ENCODE measurements around the gene RNF157.

The RNF157 gene

DNA sequence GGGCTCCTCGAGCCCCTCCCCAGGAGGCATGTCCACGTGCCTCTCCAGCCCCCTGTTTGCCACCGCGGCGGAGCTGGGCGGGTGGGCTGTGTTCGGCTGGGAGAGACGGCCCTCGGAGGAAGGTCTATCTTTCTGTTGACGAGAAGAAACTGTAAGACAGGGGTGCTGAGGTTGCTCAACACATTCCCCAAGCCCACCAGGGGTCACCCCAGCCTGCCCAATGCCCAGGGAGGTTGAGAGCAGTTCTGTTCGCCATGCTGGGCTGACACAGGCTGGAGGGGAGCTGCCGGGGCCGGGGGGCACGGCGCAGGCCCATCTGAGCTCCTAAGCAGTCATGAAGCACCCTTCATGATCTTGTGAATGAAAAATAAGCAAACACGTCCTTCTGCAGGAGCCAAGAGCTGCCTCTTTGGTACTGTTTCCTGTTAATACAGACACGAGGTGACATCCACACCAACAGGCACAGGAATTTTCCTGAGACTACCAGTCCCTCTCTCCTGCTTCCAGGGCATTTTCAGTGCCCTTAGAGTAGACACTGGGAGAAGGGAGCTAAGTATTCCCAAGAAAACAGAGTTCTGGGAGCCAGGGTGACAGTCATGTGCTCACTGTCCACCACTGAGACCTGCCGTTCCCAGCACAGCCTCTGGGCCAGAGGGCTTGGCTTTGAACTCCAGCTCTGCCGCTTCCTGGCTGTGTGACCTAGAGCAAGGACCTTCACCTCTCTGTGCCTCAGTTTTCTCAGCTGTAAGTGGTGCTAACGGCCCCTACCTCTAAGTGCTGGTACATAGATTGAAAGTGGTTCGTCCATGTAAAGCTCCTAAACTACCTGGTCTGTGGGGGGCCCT is 34.0 kb upstream of the RNF157 start:
- DNase-seq (ENCODE audit: low read depth), result no peak
- H3K4me3 ChIP-seq (ENCODE audit: control insufficient read depth, low read depth, low read length), result no peak overlapping the region
- TF ChIP-seq, protein P1, sequence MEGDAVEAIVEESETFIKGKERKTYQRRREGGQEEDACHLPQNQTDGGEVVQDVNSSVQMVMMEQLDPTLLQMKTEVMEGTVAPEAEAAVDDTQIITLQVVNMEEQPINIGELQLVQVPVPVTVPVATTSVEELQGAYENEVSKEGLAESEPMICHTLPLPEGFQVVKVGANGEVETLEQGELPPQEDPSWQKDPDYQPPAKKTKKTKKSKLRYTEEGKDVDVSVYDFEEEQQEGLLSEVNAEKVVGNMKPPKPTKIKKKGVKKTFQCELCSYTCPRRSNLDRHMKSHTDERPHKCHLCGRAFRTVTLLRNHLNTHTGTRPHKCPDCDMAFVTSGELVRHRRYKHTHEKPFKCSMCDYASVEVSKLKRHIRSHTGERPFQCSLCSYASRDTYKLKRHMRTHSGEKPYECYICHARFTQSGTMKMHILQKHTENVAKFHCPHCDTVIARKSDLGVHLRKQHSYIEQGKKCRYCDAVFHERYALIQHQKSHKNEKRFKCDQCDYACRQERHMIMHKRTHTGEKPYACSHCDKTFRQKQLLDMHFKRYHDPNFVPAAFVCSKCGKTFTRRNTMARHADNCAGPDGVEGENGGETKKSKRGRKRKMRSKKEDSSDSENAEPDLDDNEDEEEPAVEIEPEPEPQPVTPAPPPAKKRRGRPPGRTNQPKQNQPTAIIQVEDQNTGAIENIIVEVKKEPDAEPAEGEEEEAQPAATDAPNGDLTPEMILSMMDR (IDR thresholded peaks at IDR 0.05; ENCODE audit: control insufficient read depth, insufficient read depth, low read depth, low read length, missing control alignments), result no peak

DNA sequence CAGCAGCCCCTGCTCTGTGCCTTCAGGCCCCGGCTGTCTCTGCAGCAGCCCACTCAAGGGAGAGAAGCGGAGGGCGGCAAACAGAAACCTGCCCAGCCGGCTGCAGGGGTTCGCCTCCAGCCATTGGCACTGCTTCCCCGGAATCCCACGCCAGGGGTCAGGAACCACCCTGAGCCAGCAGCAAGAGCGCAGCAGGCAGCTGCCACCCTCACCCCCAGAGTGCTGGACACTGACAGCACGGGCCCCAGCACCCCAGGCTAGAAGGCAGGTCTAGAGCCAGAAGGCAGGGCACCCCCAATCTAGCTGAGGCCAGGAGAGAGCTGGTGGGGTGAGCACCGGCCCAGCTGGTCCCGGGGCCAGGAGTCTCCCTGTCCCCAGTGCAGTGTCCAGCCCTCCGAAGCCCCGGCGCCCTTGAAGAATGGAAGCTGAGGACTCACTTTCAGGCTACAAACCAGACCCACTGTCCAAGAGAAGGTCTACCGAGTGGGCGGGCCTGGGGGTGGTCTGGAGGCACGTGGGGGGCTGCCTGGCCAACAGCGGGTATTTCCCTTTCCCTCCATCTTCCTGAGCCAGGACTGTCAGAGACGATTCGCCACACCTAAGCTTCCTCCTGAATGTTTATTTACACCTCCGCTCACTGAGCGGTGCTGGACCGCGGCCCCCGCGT is 33.3 kb upstream of the RNF157 start:
- TF ChIP-seq, protein P1 (IDR thresholded peaks at IDR 0.05; ENCODE audit: control insufficient read depth, insufficient read depth, low read depth, low read length, missing control alignments), result no peak
- no peak for DNase-seq (ENCODE audit: low read depth)
- no peak overlapping the region for H3K4me3 ChIP-seq (ENCODE audit: control insufficient read depth, low read depth, low read length)

DNA sequence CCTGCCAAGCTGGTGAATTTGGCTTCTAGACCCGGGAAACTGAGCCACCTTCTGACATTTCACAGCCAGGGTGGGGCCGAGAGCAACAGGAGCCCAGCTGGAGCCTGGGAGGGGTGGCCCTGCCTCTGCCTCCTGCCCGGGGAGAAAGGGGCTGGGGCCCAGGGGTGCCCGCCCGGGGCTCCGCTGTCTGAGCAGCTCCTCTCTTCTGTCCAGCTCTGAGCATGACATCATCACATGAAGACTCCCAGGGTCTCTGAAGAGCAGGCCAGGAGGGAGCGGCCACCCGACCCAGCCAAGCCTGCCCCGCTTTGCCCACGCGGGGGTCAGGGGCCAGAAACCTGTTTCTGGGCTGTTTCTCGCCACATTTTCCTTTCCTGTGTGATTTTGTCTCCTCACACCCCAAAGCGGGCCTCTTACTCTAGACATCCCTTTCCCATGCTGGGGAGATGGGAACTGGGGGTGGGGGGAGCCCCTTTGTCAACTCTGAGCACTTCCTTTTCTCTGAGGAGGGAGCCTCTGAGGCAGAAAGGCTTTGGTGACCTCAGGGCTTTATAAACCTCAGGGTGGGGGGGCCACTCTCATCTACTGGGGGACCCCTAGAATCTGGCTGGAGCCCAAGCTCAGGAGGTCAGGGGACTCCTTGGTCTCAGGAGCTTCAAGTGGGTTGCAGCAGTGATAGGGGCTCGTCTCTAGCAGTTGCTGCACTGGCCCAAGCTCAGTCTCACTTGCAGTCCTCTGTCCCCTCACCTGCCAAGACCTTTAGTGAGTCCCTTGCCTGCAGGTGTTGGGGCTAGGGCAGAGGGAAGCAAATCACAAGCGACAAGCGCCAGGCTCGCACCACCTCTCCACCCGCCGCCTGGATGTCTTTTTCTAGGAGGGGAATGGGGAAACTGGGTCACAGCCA is 32.5 kb upstream of the RNF157 start:
- TF ChIP-seq, protein P1 (IDR thresholded peaks at IDR 0.05; ENCODE audit: control insufficient read depth, insufficient read depth, low read depth, low read length, missing control alignments), result no peak
- H3K4me3 ChIP-seq (ENCODE audit: control insufficient read depth, low read depth, low read length), result no peak overlapping the region
- no peak for DNase-seq (ENCODE audit: low read depth)

DNA sequence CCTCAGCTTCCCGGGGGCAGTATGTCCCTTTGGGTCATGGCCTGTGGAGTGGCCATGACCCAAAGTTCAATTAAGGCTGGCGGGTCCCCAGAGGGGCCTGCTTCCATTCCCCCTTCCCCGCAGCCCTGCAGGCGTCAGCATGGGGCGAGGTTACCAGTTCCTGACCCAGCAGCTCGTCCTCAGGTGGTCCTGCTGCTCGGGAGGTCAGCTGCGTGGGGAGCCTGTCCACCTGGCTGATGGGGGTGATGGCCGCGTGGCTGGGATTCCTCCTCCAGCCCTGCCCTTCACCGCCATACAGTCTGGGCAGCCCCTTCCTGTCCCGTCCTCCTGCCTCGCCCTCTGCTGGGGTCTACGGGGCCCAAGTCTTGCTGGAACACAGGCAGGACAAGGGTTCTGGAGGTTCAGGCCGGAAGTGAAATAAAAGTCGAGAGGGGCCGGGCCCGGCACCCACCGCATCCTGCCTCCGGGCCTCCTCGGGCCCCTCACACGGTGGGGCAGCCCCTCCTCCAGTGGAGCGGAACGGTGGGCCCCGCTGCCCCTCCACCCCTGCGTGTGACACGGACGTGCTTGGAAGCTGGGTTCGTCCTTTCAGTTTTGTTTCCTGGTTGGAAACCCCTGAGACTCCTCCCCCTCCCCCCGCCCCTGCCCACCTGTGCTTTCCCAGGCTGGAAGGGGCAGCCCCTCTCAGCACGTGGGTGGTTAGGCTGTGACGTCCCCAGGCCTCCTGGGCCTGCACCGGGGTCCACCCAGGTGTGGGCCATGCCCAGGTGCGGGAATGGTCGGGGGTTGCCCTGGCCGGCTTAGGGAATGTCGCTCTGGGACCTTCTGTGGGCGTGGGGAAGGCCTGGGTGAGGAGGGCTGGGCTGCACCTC is 31.6 kb upstream of the RNF157 start:
- TF ChIP-seq, protein P1 (IDR thresholded peaks at IDR 0.05; ENCODE audit: control insufficient read depth, insufficient read depth, low read depth, low read length, missing control alignments), result no peak
- no peak for DNase-seq (ENCODE audit: low read depth)
- H3K4me3 ChIP-seq (ENCODE audit: control insufficient read depth, low read depth, low read length), result no peak overlapping the region

DNA sequence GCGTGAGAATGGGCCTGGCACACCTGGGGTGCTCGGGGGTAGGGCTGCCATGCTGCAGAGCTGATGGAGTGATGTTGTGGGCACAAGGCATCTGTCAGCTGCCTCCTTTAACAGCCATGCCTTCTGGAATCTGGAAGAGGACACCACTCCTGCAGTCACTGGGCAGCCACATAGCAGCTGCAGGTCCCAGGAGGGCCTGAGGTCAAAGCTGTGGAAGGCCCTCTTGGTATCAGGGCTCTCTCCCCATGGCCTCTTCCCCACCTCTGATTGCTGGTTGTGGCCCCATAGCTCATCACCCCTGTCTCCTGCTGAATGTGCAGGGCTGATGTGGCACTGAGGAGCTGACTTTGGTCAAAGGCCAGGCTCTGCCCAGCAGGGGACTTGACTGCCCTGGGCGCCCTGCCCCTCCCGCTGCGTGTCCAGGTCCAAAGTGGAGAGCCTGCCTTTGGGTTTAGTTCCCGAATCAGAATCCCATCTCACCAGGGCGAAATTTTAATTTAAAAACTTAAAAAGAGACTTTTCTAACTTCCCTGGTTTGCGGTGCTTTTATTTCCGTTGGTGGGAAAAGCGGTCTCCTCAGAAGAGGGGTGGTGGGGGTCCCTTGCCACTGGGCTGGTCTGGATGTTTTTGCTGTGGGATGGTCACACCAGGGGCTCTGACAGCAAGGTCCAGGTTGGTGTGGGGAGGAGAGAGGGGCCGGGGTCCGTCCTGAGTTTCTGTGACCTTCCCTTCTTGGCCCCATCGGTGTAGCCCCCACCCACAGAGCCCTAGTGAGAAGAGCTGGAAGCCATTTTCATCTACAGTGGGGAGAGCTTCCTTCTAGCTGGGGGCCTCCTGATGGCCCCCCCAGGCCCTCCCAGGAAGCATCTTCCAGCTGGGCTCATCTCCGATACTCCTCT is 30.7 kb upstream of the RNF157 start:
- TF ChIP-seq, protein P1 (IDR thresholded peaks at IDR 0.05; ENCODE audit: control insufficient read depth, insufficient read depth, low read depth, low read length, missing control alignments), result no peak
- no peak for DNase-seq (ENCODE audit: low read depth)
- no peak overlapping the region for H3K4me3 ChIP-seq (ENCODE audit: control insufficient read depth, low read depth, low read length)
